GM18499 (cell line): ENCODE measurements around the gene COL6A3.
"Not testable (repeated sequence)": the region's sequence is repeated elsewhere in the genome, so short reads cannot be mapped to it uniquely, and the experiment has no call there.

Source experiments
- ATAC-seq: cut with Tn5 transposase; IDR thresholded peaks from one replicate; pipeline ENCODE4 v1.9.1; 2021; ENCODE audit warnings: moderate number of reproducible peaks; ENCODE audit not compliant: insufficient read depth, unreplicated experiment

COL6A3 gene

DNA sequence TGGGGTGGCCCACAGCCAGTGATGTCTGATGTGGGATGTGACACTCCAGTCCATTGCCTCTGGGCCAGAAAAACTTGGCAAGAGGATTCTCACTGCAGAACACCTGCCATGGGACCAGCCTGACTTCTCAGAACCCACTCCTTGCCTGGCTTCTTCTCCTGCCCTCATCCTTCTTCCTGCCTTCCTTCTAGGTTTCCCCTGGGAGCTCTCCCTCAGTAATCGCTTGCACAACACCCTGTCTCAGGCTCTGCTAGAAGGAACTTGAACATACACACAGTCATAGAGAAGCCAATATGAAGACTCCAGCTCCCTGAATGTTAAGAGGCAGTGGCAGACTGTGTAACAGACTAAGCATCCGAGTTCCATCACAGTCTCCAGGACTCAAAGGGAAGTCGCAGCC is 4.3 kb upstream of the COL6A3 start:
- no peak for ATAC-seq

DNA sequence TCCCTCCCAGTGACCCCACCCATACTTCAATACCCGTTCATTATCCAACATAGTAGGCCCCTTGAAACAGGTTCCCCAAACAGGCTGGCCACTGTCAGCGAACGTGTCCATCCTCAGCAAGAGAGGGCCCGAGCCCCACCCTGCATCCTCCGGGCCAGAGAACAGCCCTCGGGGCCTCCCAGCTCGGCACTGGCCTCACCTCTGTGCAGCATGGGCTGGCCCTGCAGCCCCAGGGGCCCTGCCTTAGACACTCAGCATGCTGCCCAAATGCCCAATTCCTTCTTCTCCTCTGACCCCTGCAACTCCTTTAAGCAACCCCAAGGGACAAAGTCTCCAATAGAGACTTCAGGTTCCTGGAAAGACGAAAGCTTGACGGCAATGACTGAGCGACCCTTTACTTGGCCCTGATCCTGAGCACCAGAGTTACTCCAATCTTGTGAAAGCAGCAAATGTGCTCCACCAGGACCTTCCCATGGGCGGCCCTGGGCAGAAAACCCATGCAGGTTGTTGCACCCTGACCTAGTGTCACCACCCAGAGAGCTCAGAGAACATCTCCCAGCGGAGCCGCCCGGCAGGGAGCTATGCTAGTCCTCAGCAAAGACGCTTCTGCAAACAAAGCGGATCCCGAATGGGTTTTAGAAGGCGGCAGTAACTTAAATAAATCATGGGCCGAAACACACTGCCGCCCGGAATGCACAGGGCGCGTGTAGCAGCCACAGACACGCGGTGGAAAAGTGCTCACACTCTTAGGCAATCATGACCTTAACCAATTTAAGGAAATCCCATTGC is 782 bp downstream of the COL6A3 start:
- ATAC-seq: no peak

DNA sequence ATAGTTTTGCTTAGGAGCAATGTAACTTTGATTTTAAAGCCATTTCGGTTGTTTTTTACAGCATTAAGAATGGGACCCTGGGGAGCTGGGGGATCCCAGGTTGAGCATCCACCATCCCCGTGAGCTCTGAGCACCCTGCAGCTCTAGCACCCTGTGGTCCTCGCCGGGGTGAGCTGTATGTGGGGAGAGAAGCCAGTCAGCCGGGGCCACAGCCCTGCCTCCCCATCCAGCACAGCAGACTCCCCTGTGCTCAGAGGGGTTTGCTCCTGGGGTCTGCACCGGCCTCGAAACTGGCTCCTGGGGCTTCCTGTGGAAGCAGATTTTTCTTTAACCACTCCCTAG is 1.3 kb downstream of the COL6A3 start:
- no peak for ATAC-seq

DNA sequence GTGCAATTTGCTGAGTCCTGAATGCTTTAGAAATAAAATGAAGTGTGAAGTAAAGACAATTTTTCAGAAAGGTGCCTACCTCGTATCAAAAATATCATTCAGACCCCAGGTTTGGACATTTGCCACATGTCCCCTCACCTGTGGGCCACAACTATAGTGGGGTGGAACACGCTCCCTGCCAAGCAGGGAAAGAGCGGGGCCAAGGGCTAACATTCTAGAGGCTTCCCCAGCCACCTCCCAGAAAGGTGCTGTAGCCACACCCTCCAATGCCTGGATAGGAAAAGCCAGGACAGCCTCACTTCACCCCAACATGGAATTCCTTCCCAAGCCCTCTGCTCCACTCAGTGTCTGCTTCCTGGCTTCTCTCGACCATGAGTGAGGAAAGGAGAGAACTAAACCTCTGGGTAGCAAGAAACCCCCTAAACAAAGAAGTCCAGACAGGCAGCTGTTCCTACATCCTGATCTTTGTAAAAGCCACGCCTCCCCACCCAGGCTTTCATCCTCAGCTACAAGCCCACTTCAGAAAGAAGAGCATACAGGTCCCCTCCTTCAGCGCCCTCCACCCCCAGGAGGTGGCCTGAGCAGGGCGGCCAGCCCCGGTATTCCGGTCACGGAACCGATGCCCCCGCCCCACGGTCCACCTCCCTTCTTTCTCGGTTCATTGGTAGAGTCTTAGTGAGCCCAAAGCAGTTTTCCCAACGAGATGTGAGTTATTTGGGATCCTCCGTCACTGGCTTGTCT is 2.1 kb downstream of the COL6A3 start:
- ATAC-seq: no peak

DNA sequence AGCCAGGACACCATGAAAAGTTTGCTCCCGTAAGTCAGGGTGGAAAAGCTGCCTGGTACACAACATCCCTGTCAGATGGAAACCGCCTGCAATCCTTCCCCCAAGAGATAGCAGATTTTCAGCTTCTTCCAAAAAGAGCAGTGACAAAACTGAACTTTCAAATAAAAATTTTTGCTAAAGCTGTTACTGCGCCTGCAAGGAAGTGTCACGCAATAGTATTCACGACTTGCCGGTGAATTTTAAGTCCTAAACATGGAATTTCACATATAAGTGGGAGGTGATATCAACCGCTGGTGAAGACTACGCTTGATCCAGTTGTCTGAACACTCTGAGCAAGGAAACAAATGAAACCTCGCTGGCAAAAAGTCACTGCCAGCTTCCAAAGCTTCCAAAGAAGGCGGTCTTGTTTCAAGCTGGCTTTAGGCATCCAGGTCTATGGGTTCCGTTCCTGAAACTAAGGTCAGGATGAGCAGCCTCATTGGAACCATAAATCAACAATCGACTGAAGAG is 2.8 kb downstream of the COL6A3 start:
- no peak for ATAC-seq

GRCh38 chr2:237409263-237409662 is 4.7 kb downstream of the COL6A3 start:
- not testable (repeated sequence) for ATAC-seq

GRCh38 chr2:237408335-237409000 is 5.5 kb downstream of the COL6A3 start:
- no peak for ATAC-seq

DNA sequence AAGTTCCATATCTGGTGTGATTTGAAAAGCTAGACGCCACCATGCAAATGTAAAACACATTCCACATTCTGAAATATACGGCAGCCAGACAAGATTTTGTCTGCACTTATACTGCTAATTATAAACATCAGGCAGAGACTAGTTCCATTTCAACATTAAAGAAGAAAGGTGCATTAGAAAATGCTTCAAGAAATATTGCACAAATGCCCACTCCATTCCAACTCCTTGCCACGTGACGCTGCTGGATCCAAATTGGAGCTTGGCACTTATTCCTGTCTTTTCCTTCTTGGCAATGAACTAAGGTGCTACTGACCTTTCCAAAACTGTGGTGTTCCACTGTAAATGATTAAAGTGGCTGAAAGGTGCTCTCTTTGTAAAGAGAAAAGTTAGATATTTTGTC is 6.3 kb downstream of the COL6A3 start:
- no peak for ATAC-seq

DNA sequence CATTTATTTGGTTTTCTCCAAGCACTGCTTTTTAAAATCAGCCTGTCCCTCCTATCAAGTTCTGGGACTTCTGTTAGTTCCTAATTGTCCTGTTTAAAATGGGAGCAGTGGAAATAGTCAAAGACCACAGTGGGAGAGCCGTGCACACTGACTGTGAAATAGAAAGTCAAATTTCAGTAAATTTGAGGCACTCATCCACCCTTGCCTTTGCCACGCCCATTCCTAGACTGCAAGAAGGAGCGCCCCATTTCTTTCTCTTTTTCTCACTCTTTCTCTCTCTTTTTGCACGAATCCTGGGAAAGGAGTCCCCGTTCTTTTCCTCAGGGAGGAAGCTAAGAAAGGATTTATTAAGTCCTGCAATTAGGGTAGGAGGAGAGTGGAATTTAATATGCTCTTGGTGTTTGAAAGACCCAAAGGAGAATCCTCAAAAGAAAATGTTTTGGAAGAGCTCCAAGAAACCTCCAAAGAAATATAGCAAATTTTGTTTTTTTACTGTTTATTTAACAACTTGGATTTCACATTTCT is 7.5 kb downstream of the COL6A3 start:
- ATAC-seq: no peak

DNA sequence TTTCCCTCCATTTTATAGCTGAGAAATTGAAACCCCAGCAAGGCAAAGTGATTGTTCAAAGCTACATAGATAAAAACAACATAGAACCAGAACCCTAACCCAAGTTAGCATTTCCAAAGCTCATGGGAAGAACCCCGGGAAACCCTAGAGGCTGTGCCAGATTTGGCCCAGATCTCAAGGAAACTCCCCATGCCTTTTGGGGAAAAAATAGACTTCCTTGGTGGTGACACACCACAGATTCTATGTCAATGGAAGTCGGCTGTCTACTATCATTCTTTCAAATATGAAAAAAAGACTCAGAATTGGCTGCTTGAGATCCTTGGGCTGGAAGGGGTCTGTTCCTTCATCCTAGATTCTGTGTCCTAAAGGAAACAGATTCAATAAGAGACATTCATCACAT is 8.4 kb downstream of the COL6A3 start:
- ATAC-seq: no peak

DNA sequence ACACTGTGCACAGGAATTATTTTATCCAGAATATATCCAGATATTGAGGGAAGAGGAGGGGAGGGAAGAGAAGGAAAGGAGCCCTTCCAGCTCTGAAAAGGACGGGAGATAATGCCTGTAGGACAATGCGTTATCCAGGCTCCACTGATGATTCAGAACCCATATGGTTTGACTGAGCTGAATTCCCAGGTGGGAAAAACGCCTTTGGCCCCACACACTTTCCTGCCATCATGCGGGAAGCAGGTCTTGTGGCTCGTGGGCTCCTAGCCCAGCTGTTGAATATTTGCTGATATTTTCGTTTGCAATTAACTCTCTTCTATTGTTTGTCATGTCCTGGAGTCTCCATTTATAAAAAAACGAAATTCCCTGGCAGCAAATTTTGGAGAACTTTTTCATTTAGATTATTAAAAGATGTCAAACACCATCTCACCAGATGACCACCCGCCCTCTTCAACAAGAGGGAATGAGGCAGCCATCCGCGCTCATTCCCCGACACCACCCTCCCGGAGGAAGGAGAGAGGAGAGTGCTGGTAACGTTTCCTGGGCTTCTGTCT is 8.9 kb downstream of the COL6A3 start:
- ATAC-seq: no peak

GRCh38 chr2:237404413-237404812 is 9.6 kb downstream of the COL6A3 start:
- no peak for ATAC-seq

- no peak for ATAC-seq
These were observed 10.7 kb downstream of the COL6A3 start for GRCh38 chr2:237403024-237403882.

- ATAC-seq: no peak
These were observed 13.8 kb downstream of the COL6A3 start for GRCh38 chr2:237400199-237400598.

DNA sequence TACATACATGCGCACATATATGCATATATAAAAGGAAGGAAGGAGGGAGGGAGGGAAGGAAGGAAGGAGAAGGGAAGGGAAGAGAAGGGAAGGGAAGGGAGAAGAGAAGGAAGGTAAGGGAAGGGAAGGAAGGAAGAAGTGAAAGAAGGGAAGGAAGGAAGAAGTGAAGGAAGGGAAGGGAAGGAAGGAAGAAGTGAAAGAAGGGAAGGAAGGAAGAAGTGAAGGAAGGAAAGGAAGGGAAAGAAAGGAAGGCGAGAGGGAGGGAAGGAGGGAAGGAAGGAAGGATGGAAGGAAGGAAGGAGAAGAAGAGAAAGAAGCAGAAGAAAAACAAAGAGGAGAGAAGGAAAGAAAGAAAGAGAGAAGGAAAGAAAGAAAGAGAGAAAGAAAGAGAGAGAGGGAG is 16.9 kb downstream of the COL6A3 start:
- no peak for ATAC-seq

- no peak for ATAC-seq
These were observed 20.4 kb downstream of the COL6A3 start for GRCh38 chr2:237393523-237393922.

- ATAC-seq: no peak
These were observed 21.8 kb downstream of the COL6A3 start for GRCh38 chr2:237392186-237392585.

DNA sequence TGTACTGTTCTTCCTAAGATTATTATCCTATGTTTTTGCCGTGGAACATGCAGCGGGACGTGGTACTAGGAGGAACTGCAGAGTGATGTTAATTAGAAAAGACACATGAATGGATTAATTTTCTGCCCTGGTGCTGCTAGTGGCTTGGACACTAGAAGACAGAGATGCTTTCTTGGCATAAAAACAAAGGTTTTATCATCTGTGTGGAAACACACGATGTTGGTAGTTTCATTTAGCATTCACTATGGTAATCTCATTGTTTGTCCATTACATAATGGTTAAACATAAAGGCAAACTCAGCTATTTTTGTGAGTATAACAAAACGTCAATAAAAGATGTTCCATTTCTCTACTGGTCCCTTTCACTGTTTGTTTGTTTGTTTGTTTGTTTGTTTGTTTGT is 22.8 kb downstream of the COL6A3 start:
- no peak for ATAC-seq

DNA sequence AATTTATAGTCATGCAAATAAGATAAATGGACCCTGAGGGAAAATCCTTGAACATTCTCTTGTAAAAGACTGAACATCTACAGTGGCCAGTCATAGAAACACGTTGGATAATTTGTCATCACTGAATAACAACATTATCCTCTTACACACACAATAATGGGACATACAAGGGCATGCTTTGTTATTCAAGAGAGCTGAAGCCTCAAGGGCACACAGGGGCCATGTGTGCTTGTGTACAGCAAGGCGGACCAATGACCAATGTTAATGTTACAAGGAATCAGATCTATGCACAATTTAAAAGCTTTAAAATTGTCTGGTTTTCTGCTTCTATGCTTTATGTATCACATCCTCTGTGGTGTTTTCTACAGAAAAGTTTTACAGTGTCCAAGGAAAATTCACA is 23.7 kb downstream of the COL6A3 start:
- ATAC-seq: no peak

GRCh38 chr2:237389831-237390230 is 24.1 kb downstream of the COL6A3 start:
- ATAC-seq: no peak
